Endothelial cell of umbilical vein (primary cell): Measurements from ENCODE around the gene PAPPA. TPM values are rescaled to one million over a fixed set of nuclear protein-coding genes. Genes with fewer than 3 reads are reported as not detected.

ENCODE experiments used
- BruUV-seq: library from RNA; stranded (reverse); fragments of 400-500 nt; replicated peaks from 2 replicates; lab custom pipeline; 2021; lab: Mats Ljungman, UMichigan
- CTCF ChIA-PET: fragments of 300-600, 350-600 bp; sonication (Branson Sonifier 250); formaldehyde crosslinking; loops from one replicate; lab custom pipeline; 2021; ENCODE audit warnings: antibody characterized with exemption, inconsistent platforms; lab: Charles Lee
- POLR2A ChIA-PET: fragments of 300-600, 350-600 bp; sonication (Branson Sonifier 250); formaldehyde crosslinking; loops from one replicate; lab custom pipeline; 2021; ENCODE audit warnings: antibody characterized with exemption, inconsistent platforms; lab: Charles Lee
- DNase-seq: peaks from one replicate; pipeline ENCODE4 v3.0.0-alpha.2; 2011; ENCODE audit warnings: low read depth, low spot score
- FAIRE-seq: peaks from 2 replicates; lab custom pipeline; 2011; peaks lifted over from hg19 to GRCh38; lab: Jason Lieb, UNC
- H2AFZ ChIP-seq: 2 replicates; pipeline ENCODE4 v1.6.0; 2012; ENCODE audit warnings: low read depth, low read length, control low read depth, inconsistent platforms
- H3K27ac ChIP-seq: 2 replicates; pipeline ENCODE4 v1.5.1; 2011; ENCODE audit warnings: low read depth, mild to moderate bottlenecking, control low read depth, low read length, moderate library complexity; ENCODE audit not compliant: insufficient read depth
- H3K27me3 ChIP-seq, 2 experiments: 2 replicates each; pipeline versions ENCODE4 v1.6.0 to v1.6.1; 2011; ENCODE audit warnings: low read length in 2 of 2, mixed read lengths in 1 of 2; ENCODE audit not compliant: control insufficient read depth in 2 of 2, insufficient read depth in 2 of 2
- H3K36me3 ChIP-seq, 2 experiments: 2 replicates in 1 of 2; 3 replicates in 1 of 2; pipeline ENCODE4 v1.5.1; 2011; ENCODE audit warnings: low read length in 2 of 2, mild to moderate bottlenecking in 1 of 2, moderate library complexity in 1 of 2; ENCODE audit not compliant: control insufficient read depth in 2 of 2, insufficient read depth in 2 of 2; ENCODE audit errors: extremely low read depth in 1 of 2
- H3K4me1 ChIP-seq: 3 replicates; pipeline ENCODE4 v1.5.1; 2011; ENCODE audit warnings: mild to moderate bottlenecking, low read length; ENCODE audit not compliant: control insufficient read depth, insufficient read depth; ENCODE audit errors: extremely low read depth
- H3K4me2 ChIP-seq: 2 replicates; pipeline ENCODE4 v1.6.1; 2011; ENCODE audit warnings: low read length, control low read depth, mixed read lengths; ENCODE audit not compliant: insufficient read depth
- H3K4me3 ChIP-seq, 3 experiments: fragments of 200-600 bp in 1 of 3; sonication (generic), shearing (Covaris generic) in 1 of 3; replicated peaks in 1 of 3; 2 replicates each; pipeline ENCODE4 v1.5.1; 2011 to 2016; ENCODE audit warnings: control low read depth in 3 of 3, low read length in 3 of 3, mild to moderate bottlenecking in 2 of 3, inconsistent platforms in 1 of 3, low read depth in 1 of 3, moderate library complexity in 1 of 3; ENCODE audit not compliant: insufficient read depth in 1 of 3
- H3K79me2 ChIP-seq: 2 replicates; pipeline ENCODE4 v1.6.0; 2012; ENCODE audit warnings: low read length, inconsistent platforms; ENCODE audit not compliant: control insufficient read depth, insufficient read depth
- H3K9ac ChIP-seq: replicated peaks from 2 replicates; pipeline ENCODE3; 2011; ENCODE audit warnings: low read length, control low read depth; ENCODE audit not compliant: insufficient read depth; ENCODE audit errors: extremely low read depth
- H3K9me1 ChIP-seq: replicated peaks from 3 replicates; pipeline ENCODE4 v1.6.0; 2011; ENCODE audit warnings: mild to moderate bottlenecking, low read length; ENCODE audit not compliant: control insufficient read depth, insufficient read depth; ENCODE audit errors: extremely low read depth
- H3K9me3 ChIP-seq: replicated peaks from 2 replicates; pipeline ENCODE4 v1.5.1; 2012; ENCODE audit warnings: low read length, inconsistent platforms; ENCODE audit not compliant: control insufficient read depth, insufficient read depth
- H4K20me1 ChIP-seq: replicated peaks from 2 replicates; pipeline ENCODE3; 2011; ENCODE audit warnings: mild to moderate bottlenecking, low read length; ENCODE audit not compliant: control insufficient read depth, insufficient read depth; ENCODE audit errors: extremely low read depth
- EZH2 ChIP-seq: IDR thresholded peaks from 2 replicates; pipeline ENCODE4 v1.6.1; 2012; ENCODE audit warnings: borderline replicate concordance, low read depth, mild to moderate bottlenecking, moderate library complexity, low read length, inconsistent platforms; ENCODE audit not compliant: severe bottlenecking
- FOS ChIP-seq: IDR thresholded peaks from 2 replicates; pipeline ENCODE4 v1.6.1; 2011; ENCODE audit warnings: mild to moderate bottlenecking, low read length, moderate library complexity, borderline replicate concordance; ENCODE audit not compliant: insufficient read depth
- GATA2 ChIP-seq: IDR thresholded peaks from 2 replicates; pipeline ENCODE4 v1.7.0; 2011; ENCODE audit warnings: low read depth, mild to moderate bottlenecking, moderate library complexity, mixed read lengths, low read length; ENCODE audit not compliant: insufficient read length, insufficient read depth
- JUN ChIP-seq: IDR thresholded peaks from 2 replicates; pipeline ENCODE4 v1.6.1; 2011; ENCODE audit warnings: borderline replicate concordance, low read depth; ENCODE audit not compliant: insufficient read length, insufficient read depth
- MAX ChIP-seq: IDR thresholded peaks from 2 replicates; pipeline ENCODE4 v1.6.1; 2011; ENCODE audit not compliant: insufficient read depth, insufficient read length
- MYC ChIP-seq: IDR thresholded peaks from one replicate; pipeline ENCODE4 v1.6.1; 2011; ENCODE audit warnings: mild to moderate bottlenecking, low read depth, low read length
- POLR2A ChIP-seq: IDR thresholded peaks from 2 replicates; pipeline ENCODE4 v1.6.1; 2012; ENCODE audit warnings: low read depth, mild to moderate bottlenecking, control low read depth, low read length
- POLR2AphosphoS5 ChIP-seq: IDR thresholded peaks from 2 replicates; pipeline ENCODE4 v1.6.1; 2012; ENCODE audit warnings: low read depth, mild to moderate bottlenecking, control low read depth, low read length, moderate library complexity; ENCODE audit not compliant: insufficient read depth
- dilution Hi-C: fragments of 300-500 bp; cut with MboI; formaldehyde crosslinking; loops from one replicate; pipeline ENCODE4 v1.15.0; 2019; ENCODE audit warnings: low sequenced_read_pairs; ENCODE audit not compliant: extremely low pct_ligation_motif_present
- intact Hi-C: fragments of 100-400 bp; cut with micrococcal nuclease; formaldehyde crosslinking; loops from one replicate; pipeline ENCODE4 v1.10.0; 2022
- polyA plus RNA-seq, 4 experiments: library from polyadenylated mRNA; depleted of rRNA in 3 of 4; stranded (reverse) in 3 of 4; unstranded in 1 of 4; fragments of >200 nt; gene quantifications; 2 replicates each; pipeline versions ENCODE4 v1.2.1 to v1.2.3, GENCODE V29; 2011 to 2012; ENCODE audit warnings: missing spikeins in 1 of 4
- total RNA-seq: library from RNA; stranded (reverse); gene quantifications from 2 replicates; pipeline ENCODE4 v1.2.3, GENCODE V29; 2021
- TF ChIP-seq, protein P1 (sequence below), 2 donors: IDR thresholded peaks; 1 replicate in 1 of 2; 2 replicates in 1 of 2; pipeline ENCODE4 v1.5.1; 2011; ENCODE audit warnings: low read length in 2 of 2, mild to moderate bottlenecking in 2 of 2, moderate library complexity in 2 of 2, control low read depth in 1 of 2, inconsistent platforms in 1 of 2, low read depth in 1 of 2; ENCODE audit not compliant: insufficient read depth in 1 of 2; ENCODE audit errors: extremely low read depth in 1 of 2

PAPPA gene
- total and polyA plus RNA-seq, 2 donors (not counting 3 experiments of a cell fraction or from before 2014, with no cell fraction given) = 0.13 to 0.41 TPM

GRCh38 chr9:116414374-116414773, 260.8 kb downstream of the PAPPA start:
- POLR2A ChIA-PET = no interaction called here
- Histone ChIP-seq H3K79me2 (no peaks in the 10 kb centered on the region), H4K20me1 (no peaks in the 10 kb centered on the region), H3K36me3 (no peaks in the 10 kb centered on the region), H3K27ac (no peak overlapping the region), H2AFZ (no peak overlapping the region), H3K4me3 (no peak overlapping the region), H3K4me2 (no peak overlapping the region), H3K9ac (no peak overlapping the region), H3K9me3 (no peaks in the 10 kb centered on the region), H3K9me1 (no peaks in the 10 kb centered on the region), H3K4me1 (no peaks in the 10 kb centered on the region), H3K27me3 (no peaks in the 10 kb centered on the region)
- dilution Hi-C loops (no loop called here), intact Hi-C loops (no loop called here)
- no peak for TF ChIP-seq FOS
- no peak for TF ChIP-seq POLR2AphosphoS5
- no TSS peak for BruUV-seq
- CTCF ChIA-PET = no interaction called here
- DNase-seq (no peak), FAIRE-seq (no peak)

- Histone ChIP-seq H3K27ac (no peak overlapping the region), H3K9me1 (no peaks in the 10 kb centered on the region), H3K4me3 (no peak overlapping the region), H3K4me1 (no peaks in the 10 kb centered on the region), H3K4me2 (no peak overlapping the region), H3K27me3 (no peaks in the 10 kb centered on the region), H4K20me1 (no peaks in the 10 kb centered on the region), H3K36me3 (no peaks in the 10 kb centered on the region), H3K79me2 (no peaks in the 10 kb centered on the region), H3K9ac (no peak overlapping the region), H2AFZ (no peak overlapping the region), H3K9me3 (no peaks in the 10 kb centered on the region)
- DNase-seq = no peak
- BruUV-seq = no TSS peak
- no peak for TF ChIP-seq POLR2AphosphoS5
- TF ChIP-seq, protein P1, sequence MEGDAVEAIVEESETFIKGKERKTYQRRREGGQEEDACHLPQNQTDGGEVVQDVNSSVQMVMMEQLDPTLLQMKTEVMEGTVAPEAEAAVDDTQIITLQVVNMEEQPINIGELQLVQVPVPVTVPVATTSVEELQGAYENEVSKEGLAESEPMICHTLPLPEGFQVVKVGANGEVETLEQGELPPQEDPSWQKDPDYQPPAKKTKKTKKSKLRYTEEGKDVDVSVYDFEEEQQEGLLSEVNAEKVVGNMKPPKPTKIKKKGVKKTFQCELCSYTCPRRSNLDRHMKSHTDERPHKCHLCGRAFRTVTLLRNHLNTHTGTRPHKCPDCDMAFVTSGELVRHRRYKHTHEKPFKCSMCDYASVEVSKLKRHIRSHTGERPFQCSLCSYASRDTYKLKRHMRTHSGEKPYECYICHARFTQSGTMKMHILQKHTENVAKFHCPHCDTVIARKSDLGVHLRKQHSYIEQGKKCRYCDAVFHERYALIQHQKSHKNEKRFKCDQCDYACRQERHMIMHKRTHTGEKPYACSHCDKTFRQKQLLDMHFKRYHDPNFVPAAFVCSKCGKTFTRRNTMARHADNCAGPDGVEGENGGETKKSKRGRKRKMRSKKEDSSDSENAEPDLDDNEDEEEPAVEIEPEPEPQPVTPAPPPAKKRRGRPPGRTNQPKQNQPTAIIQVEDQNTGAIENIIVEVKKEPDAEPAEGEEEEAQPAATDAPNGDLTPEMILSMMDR (IDR thresholded peaks at IDR 0.05; ENCODE audit: extremely low read depth in 1 of 2, insufficient read depth in 1 of 2, low read depth in 1 of 2, low read length in 2 of 2) = no peak
- no peak for TF ChIP-seq POLR2A
- no peak for TF ChIP-seq MAX
- no peak for TF ChIP-seq GATA2
- no peak for TF ChIP-seq EZH2
- no peak for TF ChIP-seq MYC
- no peak for TF ChIP-seq JUN
- no peak for TF ChIP-seq FOS
- CTCF ChIA-PET = no interaction called here
- POLR2A ChIA-PET = no interaction called here
- no peak for FAIRE-seq
- dilution Hi-C loops = no loop called here
- intact Hi-C loops = no loop called here
Observed at GRCh38 chr9:116416421-116416820, 262.8 kb downstream of the PAPPA start.
